SK-MEL-5 (cell line): ENCODE data around the gene GMIP. TPM values are rescaled to one million over a fixed set of nuclear protein-coding genes. Genes with fewer than 3 reads are reported as not detected.
"Not testable (repeated sequence)": the region's sequence is repeated elsewhere in the genome, so short reads cannot be mapped to it uniquely, and the experiment has no call there.

Source experiments
- DNase-seq: peaks from one replicate; pipeline ENCODE4 v3.0.0-alpha.2; 2016; ENCODE audit warnings: low read depth, low spot score
- in situ Hi-C: cut with HindIII; loops from 2 replicates; pipeline ENCODE4 v1.10.0; 2016; ENCODE audit warnings: low sequenced_read_pairs, high pct_unique_total_duplicates, low pct_unique_long_range_greater_than_20kb
- total RNA-seq: library from RNA; depleted of rRNA; stranded (reverse); fragments of >200 nt; shearing (Covaris generic); gene quantifications from 2 replicates; pipeline ENCODE4 v1.2.3, GENCODE V29; 2014; rRNA removed

GMIP gene
- total RNA-seq, 1 experiment from 2014 or later: 1.7 TPM

DNA sequence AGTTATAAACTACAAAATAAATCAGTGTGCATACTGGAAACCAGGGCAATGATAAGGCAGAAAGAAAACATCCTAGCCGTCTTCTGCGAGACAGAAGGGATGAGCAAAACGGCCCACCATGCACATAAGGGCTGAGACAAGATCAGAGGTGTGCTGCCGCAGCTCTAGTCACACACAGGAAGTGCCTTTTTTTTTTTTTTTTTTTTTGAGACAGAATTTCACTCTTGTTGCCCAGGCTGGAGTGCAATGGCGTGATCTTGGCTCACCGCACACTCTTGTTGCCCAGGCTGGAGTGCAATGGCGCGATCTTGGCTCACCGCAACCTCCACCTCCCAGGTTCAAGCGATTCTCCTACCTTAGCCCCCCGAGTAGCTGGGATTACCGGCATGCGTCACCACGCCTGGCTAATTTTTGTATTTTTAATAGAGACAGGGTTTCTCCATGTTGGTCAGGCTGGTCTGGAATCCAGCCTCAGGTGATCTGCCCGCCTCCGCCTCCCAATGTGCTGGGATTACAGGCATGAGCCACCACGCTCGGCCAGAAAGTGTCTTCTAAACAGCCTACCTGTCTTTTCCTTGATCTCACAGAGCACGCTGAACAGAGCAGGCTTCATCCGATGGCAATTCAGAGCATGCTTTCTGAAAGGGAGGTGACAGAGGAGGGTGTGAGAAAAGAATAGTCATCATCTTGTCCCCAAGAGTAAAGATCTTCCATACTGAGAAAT, 44.6 kb downstream of the GMIP start:
- in situ Hi-C loops, DNase-seq: not testable (repeated sequence)

GRCh38 chr19:19597809-19598306, 45.6 kb downstream of the GMIP start:
- no peak for DNase-seq
- in situ Hi-C loops: no loop called here

DNA sequence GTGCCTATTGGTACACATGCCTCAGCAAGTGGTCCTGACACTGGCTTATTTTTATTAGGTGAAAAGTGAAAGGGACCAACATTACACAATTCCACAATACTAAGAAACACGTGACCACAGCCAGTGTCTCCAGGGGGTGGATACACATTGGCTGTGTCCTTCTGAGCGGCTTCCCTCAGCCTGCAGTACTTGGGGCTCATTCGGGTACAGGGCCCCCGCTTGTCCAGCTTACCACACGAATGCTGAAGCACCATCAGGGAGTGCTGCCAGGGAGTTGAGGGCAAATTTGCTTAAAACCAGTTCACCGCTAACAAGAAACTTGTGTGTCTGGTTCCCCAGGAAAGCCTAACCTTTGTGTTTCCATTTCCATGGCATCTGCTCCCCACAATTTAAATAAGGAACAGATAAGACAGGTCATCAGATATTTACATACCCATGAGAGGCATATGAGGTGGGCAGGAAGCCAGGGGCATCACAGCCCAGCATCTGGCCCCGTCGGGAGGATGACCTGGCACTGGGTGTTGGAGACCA, 48.2 kb downstream of the GMIP start:
- peak; percentile 3 for DNase-seq
- in situ Hi-C loops: no loop called here

- DNase-seq: no peak
- in situ Hi-C loops: no loop called here
Measured at GRCh38 chr19:19594381-19594780, 49.1 kb downstream of the GMIP start.

DNA sequence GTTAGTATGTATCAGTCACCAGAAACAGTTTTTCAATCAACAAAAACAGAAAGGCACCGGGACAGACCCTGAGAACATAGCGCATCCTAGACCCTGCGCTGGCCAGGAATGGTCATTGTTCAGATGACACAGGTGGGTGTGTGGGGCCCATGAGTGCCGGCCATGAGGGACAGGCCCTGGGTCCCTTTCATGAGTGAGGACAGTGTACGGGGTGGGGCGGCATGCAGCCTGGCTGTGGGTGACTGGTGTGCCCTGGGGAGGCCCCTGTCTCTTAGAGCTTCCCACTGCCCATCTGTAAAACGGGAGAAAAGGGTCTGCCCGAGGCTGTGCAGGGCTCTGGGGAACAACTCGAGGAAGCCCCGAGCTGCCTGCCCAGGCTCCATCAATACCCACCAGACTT, 50.8 kb downstream of the GMIP start:
- no peak for DNase-seq

GRCh38 chr19:19591133-19591825, 52.2 kb downstream of the GMIP start:
- DNase-seq: peak; percentile 88
- in situ Hi-C loops: no loop called here

More for the DNA sequence above, 50.8 kb downstream of the GMIP start:
- in situ Hi-C loops: no loop called here

- in situ Hi-C loops: no loop called here
- no peak for DNase-seq
Measured at GRCh38 chr19:19588546-19588945, 54.9 kb downstream of the GMIP start.

GRCh38 chr19:19587771-19588170, 55.7 kb downstream of the GMIP start:
- no peak for DNase-seq
- in situ Hi-C loops: no loop called here

- no peak for DNase-seq
- in situ Hi-C loops: no loop called here
Measured at GRCh38 chr19:19584356-19584755, 59.1 kb downstream of the GMIP start.

- in situ Hi-C loops: no loop called here
Measured at GRCh38 chr19:19582471-19582870, 61.0 kb downstream of the GMIP start.

GRCh38 chr19:19581391-19581790, 62.1 kb downstream of the GMIP start:
- in situ Hi-C loops: no loop called here
- no peak for DNase-seq

More at GRCh38 chr19:19582471-19582870, 61.0 kb downstream of the GMIP start:
- DNase-seq: peak; percentile 51

DNA sequence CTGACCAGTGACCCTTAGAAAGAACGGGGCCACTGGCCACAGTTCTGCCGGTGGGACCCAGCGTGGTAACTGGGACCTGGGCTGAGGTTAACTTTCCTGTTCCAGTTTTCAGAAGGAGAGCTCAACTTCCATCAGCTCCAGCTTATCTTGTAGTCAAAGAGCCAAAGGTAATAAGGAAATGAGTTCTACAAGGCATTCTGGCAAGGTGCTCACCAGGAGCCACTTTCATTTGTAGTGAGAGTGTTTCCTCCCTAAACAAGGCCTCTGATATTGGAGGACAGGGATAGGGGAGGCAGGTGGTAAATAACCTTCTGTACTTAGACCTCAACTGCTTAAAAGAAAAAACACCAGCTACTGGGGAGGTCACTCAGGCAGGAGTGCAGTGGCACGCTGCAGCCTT, 63.0 kb downstream of the GMIP start:
- no peak for DNase-seq
- in situ Hi-C loops: no loop called here

GRCh38 chr19:19579533-19580361, 63.7 kb downstream of the GMIP start:
- no peak for DNase-seq
- in situ Hi-C loops: no loop called here

Other genes starting within 250 kb of the GMIP start
- 37.1 and 39.0 TPM in 2 replicates for gene GATAD2A, start 238.0 kb downstream of the GMIP start, total RNA-seq
- gene TSSK6, start 128.1 kb downstream of the GMIP start, total RNA-seq: 1.4 and 1.7 TPM in 2 replicates
- gene NDUFA13, start 127.4 kb downstream of the GMIP start, total RNA-seq: 154 and 157 TPM in 2 replicates
- gene YJEFN3, start 114.7 kb downstream of the GMIP start, total RNA-seq: 0.08 and 0.32 TPM in 2 replicates
- gene CILP2, start 105.4 kb downstream of the GMIP start, total RNA-seq: not detected in 2 replicates
- gene PBX4, start 25.0 kb downstream of the GMIP start, total RNA-seq: 0.34 and 0.96 TPM in 2 replicates
- 2.5 and 3.0 TPM in 2 replicates for gene LPAR2, start 15.4 kb downstream of the GMIP start, total RNA-seq
- gene ATP13A1, start 20.0 kb upstream of the GMIP start, total RNA-seq: 21.9 and 30.5 TPM in 2 replicates
- 4.5 and 8.9 TPM in 2 replicates for gene ZNF101, start 25.2 kb upstream of the GMIP start, total RNA-seq
- gene ZNF14, start 89.5 kb upstream of the GMIP start, total RNA-seq: 4.5 and 5.3 TPM in 2 replicates
- gene ZNF506, start 178.1 kb upstream of the GMIP start, total RNA-seq: 7.7 and 10.5 TPM in 2 replicates
- gene ZNF253, start 222.2 kb upstream of the GMIP start, total RNA-seq: 4.7 and 6.7 TPM in 2 replicates